Hepatic stellate cell (primary cell): ENCODE results near the gene ID1.
"Not testable (repeated sequence)": the region's sequence is repeated elsewhere in the genome, so short reads cannot be mapped to it uniquely, and the experiment has no call there.

Experiments used
- DNase-seq: peaks from one replicate; pipeline ENCODE4 v3.0.0; 2011; ENCODE audit warnings: low spot score

Gene ID1

GRCh38 chr20:31602431-31602778 lies 2.7 kb upstream of the ID1 start:
- DNase-seq, result no peak

- DNase-seq, result peak; percentile 70
Measured at GRCh38 chr20:31602779-31603441, 2.2 kb upstream of the ID1 start.

- DNase-seq, result peak; percentile 92
Measured at GRCh38 chr20:31603822-31604566, 1.1 kb upstream of the ID1 start.

GRCh38 chr20:31604567-31605030 lies 490 bp upstream of the ID1 start:
- DNase-seq, result no peak

- no peak for DNase-seq
Measured at GRCh38 chr20:31605902-31606803, 1.1 kb downstream of the ID1 start.

GRCh38 chr20:31606804-31607639 lies 1.9 kb downstream of the ID1 start:
- peak; percentile 75 for DNase-seq

GRCh38 chr20:31607640-31608250 lies 2.7 kb downstream of the ID1 start:
- no peak for DNase-seq

- DNase-seq, result peak; percentile 67
Measured at GRCh38 chr20:31608251-31608945, 3.3 kb downstream of the ID1 start.

GRCh38 chr20:31612271-31612640 lies 7.2 kb downstream of the ID1 start:
- DNase-seq, result not testable (repeated sequence)

GRCh38 chr20:31615416-31615815 lies 10.3 kb downstream of the ID1 start:
- DNase-seq, result no peak

- DNase-seq, result no peak
Measured at GRCh38 chr20:31617432-31618104, 12.5 kb downstream of the ID1 start.

GRCh38 chr20:31620246-31620645 lies 15.2 kb downstream of the ID1 start:
- no peak for DNase-seq

GRCh38 chr20:31623123-31623505 lies 18.0 kb downstream of the ID1 start:
- not testable (repeated sequence) for DNase-seq

- not testable (repeated sequence) for DNase-seq
Measured at GRCh38 chr20:31626534-31626933, 21.4 kb downstream of the ID1 start.

GRCh38 chr20:31628057-31628456 lies 23.0 kb downstream of the ID1 start:
- DNase-seq, result not testable (repeated sequence)

- no peak for DNase-seq
Measured at GRCh38 chr20:31630187-31630790, 25.2 kb downstream of the ID1 start.

GRCh38 chr20:31632548-31633338 lies 27.7 kb downstream of the ID1 start:
- no peak for DNase-seq

GRCh38 chr20:31633339-31633914 lies 28.3 kb downstream of the ID1 start:
- DNase-seq, result no peak
